GM21390 (cell line): ENCODE results near the gene PDZRN3.
"Not testable (repeated sequence)": the region's sequence is repeated elsewhere in the genome, so short reads cannot be mapped to it uniquely, and the experiment has no call there.

ENCODE experiments used
- ATAC-seq: cut with Tn5 transposase; IDR thresholded peaks from one replicate; pipeline ENCODE4 v1.9.1; 2021; ENCODE audit not compliant: unreplicated experiment

Gene PDZRN3

GRCh38 chr3:73592154-73593144, 32.3 kb downstream of the PDZRN3 start:
- no peak for ATAC-seq

GRCh38 chr3:73591286-73591800, 33.4 kb downstream of the PDZRN3 start:
- no peak for ATAC-seq

DNA sequence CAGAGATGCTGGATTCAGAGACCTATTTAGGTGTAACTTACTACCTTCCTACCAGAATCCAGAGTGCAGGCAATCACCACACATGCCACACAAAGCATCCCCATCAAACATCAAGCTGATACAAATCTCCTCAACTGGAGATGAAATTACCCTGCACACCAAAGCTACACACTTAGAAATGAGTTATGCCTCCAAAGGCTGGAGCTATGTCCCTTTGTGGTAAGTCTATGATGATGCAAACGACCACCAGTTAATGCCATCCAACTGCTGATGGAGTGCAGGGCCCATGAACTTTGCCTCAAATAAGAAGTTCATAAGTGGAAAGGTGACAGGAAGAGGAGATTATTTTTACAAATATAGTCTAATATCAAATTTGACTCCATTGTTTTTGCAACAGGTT, 38.1 kb downstream of the PDZRN3 start:
- no peak for ATAC-seq

- ATAC-seq, result no peak
Measured at GRCh38 chr3:73586190-73586589, 38.6 kb downstream of the PDZRN3 start.

GRCh38 chr3:73584873-73585272, 39.9 kb downstream of the PDZRN3 start:
- ATAC-seq, result no peak

DNA sequence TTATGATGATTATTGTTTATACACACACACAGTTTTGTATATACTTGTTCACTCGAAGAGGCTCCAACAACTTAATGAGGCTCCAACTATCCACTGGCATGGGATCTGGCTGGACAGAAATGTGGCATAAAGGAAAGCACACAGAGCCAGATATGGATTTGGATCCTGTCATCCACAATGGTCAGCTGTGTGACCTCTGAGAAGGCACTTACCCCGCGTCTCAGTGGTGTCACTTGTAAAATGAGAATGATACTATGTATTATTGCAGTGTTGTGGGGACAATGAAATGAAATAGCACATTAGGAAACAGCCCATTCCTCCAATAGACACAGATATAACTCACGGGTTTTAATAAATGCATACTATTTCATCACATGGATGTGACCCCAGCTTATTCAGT, 42.2 kb downstream of the PDZRN3 start:
- ATAC-seq, result no peak

DNA sequence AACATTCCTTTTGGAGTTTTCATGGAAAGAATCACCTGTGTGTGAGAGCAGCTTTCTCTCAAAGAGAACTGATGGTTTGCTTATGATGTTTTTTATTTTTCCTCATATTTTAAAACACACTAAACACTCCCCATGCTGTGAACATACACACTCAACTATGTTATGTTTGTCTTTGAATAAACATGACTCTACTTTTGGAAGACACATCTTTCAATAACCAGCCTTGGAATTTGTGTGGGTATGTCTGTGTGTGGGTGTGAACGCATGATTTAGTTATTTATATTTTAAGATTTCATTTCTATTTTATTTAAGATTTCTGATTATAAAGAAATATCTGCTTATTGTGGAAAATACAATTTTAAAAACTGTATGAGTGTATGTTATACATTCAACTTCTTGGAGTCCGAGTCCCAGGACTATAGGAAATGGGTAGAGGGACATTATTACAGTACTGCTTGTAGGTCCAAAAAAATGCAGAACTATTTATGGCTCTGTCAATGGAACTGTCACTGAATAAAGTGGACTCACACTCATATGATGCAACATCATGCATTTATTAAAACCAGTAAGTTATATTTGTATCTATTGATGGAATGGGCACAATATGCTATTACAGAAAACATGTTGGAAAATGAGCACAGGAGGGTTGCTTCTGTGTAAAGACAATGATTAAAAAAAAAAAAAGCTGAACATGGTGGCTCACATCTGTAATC, 43.5 kb downstream of the PDZRN3 start:
- ATAC-seq, result no peak

DNA sequence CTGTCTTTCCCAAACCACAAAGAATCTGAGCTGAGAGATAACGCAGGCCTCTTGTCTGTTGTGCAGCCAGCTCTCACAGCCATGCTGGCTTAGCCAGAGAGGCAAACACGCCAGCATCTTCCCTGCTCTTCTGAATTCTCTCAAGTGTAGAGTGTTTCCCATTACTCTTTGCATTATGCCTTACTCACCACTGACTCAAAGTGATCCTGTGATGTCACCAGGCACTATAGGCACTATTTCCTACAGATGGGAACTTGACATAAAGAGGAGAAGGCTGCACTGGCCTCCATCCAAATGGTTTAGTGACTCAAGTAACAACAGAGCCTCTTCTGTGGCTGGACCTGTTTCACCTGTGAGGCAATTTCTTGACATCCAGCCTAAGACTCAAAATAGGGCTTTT, 44.4 kb downstream of the PDZRN3 start:
- ATAC-seq, result no peak

DNA sequence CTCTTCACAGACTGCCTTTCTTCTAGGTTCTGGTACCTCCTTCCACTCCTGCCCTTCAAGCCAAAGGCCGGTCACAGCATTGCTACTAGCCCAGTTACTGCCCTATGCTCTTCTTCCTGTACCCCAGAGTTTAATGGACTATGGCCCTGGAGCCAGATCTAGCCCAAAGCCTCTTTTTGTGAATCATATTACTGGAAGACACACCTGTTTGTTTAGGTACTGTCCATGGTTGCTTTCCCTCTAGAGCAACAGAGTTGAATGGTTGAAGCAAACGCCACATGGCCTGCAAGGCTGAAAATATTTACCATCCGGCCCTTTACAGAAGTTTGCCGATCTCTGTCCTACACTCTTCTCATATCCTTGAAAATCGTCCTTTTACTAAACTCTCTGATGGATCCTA, 47.0 kb downstream of the PDZRN3 start:
- ATAC-seq, result no peak

- ATAC-seq, result no peak
Measured at GRCh38 chr3:73576999-73577461, 47.7 kb downstream of the PDZRN3 start.

DNA sequence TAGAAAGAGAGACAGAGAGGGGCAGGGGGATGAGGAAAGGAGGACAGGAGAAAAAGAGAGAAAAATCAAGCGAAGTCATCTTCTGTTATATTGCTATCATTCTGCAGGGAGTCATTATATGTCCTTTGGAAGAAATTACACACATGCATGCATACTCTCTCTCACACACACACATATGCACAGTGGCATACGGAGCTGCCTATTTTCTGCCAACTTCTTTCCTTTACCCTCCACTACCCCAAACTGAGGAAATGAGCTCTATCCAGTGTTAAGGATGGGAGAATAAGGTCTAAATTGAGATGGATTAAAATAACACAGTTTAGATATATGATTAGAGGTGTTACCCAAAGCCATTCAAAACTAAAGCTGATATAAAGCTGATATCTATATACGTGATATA, 48.8 kb downstream of the PDZRN3 start:
- ATAC-seq, result no peak

- ATAC-seq, result no peak
Measured at GRCh38 chr3:73575519-73575918, 49.2 kb downstream of the PDZRN3 start.

- ATAC-seq, result no peak
Measured at GRCh38 chr3:73573204-73573603, 51.5 kb downstream of the PDZRN3 start.

DNA sequence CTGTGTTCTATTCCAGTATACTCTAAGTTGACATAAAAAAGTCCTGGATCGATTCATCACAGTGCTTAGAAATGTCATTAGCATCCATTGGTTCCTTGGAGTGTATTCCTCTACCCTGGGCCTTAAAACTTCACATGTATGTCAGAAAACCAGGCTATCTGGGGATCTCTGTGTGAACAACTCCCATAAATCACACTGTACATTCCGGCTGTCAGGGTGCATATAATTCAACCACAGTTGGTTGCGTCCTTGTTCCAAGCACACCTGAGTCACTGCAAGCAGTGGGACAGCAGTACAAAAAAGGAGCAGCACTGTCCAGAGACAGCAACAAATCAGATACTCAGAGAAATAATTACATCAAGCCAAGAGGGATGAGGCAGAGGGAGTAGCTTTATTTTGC, 52.4 kb downstream of the PDZRN3 start:
- ATAC-seq, result no peak

DNA sequence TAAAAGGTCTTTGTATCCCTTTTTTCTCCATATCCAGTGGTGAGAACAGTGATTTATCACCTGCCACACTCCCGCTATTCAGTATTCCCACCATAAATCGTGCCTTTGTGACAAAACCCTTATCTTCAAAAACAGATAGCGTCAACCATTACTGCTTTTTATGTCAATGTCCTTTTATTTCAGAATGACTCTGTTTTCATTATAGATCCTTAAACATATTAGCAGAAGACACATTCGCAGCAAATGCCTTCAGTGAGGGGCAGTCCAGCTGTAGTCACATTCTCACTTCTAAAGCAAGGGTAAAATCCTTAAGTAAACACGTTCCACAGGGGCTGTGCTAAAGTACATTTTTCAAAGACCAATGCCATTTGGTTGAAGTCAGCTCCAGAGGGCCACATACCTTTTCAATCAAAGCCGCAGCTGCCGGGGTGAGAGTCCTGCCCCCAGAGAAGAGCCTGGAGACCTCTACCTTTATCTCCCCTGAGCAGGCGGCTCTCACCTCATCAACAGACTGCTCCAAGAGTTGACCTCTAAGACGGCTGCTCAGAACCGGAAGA, 53.4 kb downstream of the PDZRN3 start:
- ATAC-seq, result no peak

DNA sequence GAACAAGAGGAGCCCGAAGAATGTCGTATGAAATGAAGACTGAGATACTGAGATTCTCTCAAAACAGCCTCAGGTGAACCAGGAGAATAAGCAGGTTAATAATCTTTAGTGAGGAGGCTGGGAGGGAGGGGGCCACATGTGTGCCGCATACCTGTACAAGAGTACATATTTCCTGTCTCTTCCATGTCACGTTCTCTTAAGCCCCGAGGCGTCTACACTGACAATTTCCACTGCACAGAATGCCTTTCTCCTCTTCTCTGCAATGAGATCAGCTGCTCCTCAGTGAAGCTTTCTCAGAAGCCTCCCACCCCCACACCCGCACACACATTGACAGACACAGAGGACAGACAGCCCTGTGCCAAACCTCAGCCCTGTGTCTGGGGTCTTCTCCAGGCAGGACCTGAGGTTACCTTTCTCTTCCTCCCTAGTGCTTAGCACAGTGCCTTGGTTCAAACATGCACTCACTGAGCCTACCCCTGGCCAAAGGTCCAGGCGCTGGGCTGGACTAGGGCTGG, 55.4 kb downstream of the PDZRN3 start:
- ATAC-seq, result no peak

GRCh38 chr3:73568371-73568862, 56.3 kb downstream of the PDZRN3 start:
- no peak for ATAC-seq

DNA sequence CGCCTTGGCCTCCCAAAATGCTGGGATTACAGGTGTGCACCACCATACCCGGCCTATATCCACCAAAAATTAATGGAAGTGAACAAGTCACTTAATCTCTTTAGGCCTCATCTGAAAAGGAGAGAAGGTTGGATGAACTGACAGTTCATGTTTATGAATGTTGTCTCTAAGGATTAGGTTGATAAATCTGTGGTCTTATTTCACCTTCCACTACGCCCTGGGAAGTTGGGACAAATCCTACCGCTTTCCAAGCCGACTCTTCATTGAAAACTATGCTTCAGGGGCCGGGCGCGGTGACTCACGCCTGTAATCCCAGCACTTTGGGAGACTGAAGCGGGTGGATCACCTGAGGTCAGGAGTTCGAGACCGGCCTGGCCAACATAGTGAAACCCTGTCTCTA, 59.4 kb downstream of the PDZRN3 start:
- not testable (repeated sequence) for ATAC-seq

DNA sequence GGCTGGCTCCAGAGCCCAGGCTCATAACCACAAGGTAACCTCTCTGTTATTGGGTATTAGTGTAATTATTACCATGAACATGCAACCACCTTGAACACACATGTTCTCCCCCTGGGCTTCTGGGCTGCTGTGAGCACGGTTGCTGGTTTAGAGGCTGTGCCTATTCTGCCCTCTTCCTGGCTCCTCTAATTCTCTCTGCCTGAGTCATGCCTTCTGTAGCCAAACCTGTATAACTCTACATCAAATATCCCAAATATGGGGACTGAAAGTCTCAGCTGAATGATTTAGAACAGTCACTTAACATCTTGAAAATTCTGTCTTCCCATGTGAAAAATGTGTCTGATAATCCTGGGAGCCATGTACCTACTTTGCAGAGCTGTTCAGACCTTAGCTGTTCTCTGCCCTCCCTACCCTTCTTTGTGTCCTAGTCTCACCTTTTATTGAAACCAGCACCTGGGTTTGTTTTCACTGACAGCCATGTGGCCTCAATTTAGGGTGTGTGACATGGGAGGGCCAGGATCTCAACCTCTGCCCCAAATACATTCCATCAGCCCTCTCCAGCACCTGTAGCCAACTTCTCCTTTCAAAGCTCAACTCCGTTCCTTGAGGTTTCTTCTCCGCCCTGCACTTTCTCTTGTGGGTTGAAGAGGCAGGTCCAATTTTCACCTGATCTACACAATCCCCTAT, 60.7 kb downstream of the PDZRN3 start:
- no peak for ATAC-seq

GRCh38 chr3:73561494-73561893, 63.2 kb downstream of the PDZRN3 start:
- no peak for ATAC-seq

DNA sequence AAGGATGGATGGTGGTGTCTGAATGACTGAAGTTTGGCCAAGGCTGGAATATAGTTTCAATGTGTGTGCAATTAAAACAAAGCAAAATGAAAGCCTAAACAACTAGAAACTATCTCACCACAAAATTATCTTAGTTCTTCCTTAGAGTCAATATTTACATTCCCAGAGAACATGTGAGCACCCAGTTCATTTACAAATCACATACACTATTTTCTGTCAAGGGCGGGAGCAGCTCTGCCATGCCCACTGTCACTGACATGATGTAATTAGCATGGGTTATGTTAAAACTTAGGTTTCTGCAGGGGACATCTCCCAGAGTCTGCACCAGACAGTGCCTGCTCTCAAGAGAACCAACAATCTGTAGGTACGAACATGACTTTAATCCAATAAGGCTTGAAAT, 65.0 kb downstream of the PDZRN3 start:
- ATAC-seq, result no peak
